Suprapubic skin (tissue), 4 donors: ENCODE data around the gene DNAJC4.

ENCODE experiments used
- CTCF ChIP-seq, 2 donors: fragments of 200-600 bp in 1 of 2; fragments of 450-650 bp in 1 of 2; sonication (generic) in 1 of 2; IDR thresholded peaks; one replicate each; pipeline ENCODE4 v1.5.1; 2016 to 2019; ENCODE audit warnings: antibody characterized with exemption in 2 of 2, mild to moderate bottlenecking in 1 of 2, moderate library complexity in 1 of 2
- POLR2A ChIP-seq, 2 donors: fragments of 450-650 bp; IDR thresholded peaks; one replicate each; pipeline ENCODE4 v1.6.1; 2017; ENCODE audit warnings: antibody characterized with exemption in 2 of 2, mild to moderate bottlenecking in 2 of 2, moderate library complexity in 2 of 2
- POLR2AphosphoS5 ChIP-seq, 3 donors: sonication (generic); formaldehyde crosslinking; IDR thresholded peaks; one replicate each; pipeline ENCODE4 v1.6.1; 2017; ENCODE audit warnings: antibody characterized with exemption in 3 of 3

GRCh38 chr11:64239662-64240434 lies 9.5 kb downstream of the DNAJC4 start:
- no peak for TF ChIP-seq CTCF (IDR thresholded peaks at IDR 0.05)
- TF ChIP-seq POLR2A (IDR thresholded peaks at IDR 0.05): no peak
- TF ChIP-seq POLR2AphosphoS5 (IDR thresholded peaks at IDR 0.05): no peak
